Left ventricle myocardium superior (tissue), 1 donor: ENCODE measurements around the gene ACTL9. TPM values are rescaled to one million over a fixed set of nuclear protein-coding genes. Genes with fewer than 3 reads are reported as not detected.
A peak's percentile ranks its signal among the peaks of the same experiment; 100 is the strongest.

Source experiments
- ATAC-seq: fragments of 200-7000 bp; cut with Tn5 transposase; one replicate; pipeline ENCODE4 v1.9.1; 2020; ENCODE audit warnings: mild to moderate bottlenecking, moderate library complexity
- DNase-seq: peaks from one replicate; pipeline ENCODE4 v3.0.0-alpha.2; 2020
- intact Hi-C: fragments of 100-400 bp; cut with micrococcal nuclease; formaldehyde crosslinking; loops from one replicate; pipeline ENCODE4 v1.11.0; 2022
- total RNA-seq: library from RNA; stranded (reverse); fragmentation: NEBNext Ultra II Directional; extraction: Animal tissue kit (Norgen Biotek cat#: 25700); gene quantifications from one replicate; pipeline ENCODE4 v1.2.1, GENCODE V29; 2021
- donor health status: DM: no; HTN: yes; CAD: no; lungs with severe emphysema.

The ACTL9 gene
- total RNA-seq, 1 donor from 2014 or later: not detected

GRCh38 chr19:8657869-8658268, 40.7 kb downstream of the ACTL9 start:
- ATAC-seq: no peak
- intact Hi-C loops: no loop called here
- no peak for DNase-seq

- intact Hi-C loops: no loop called here
- no peak for DNase-seq
- no peak for ATAC-seq
Observed at GRCh38 chr19:8655340-8655709, 43.3 kb downstream of the ACTL9 start.

- ATAC-seq (peak; percentile 63), DNase-seq (peak; percentile 66)
- intact Hi-C loops: no loop called here
Observed at GRCh38 chr19:8654591-8655339, 43.8 kb downstream of the ACTL9 start.

- no peak for ATAC-seq
Observed at GRCh38 chr19:8648240-8648639, 50.4 kb downstream of the ACTL9 start.

More at GRCh38 chr19:8648240-8648639, 50.4 kb downstream of the ACTL9 start:
- intact Hi-C loops: no loop called here
- DNase-seq: no peak

Other genes starting within 250 kb of the ACTL9 start
- gene PRAM1, start 196.2 kb downstream of the ACTL9 start, total RNA-seq: 0.59 TPM
- gene ZNF414, start 184.6 kb downstream of the ACTL9 start, total RNA-seq: 12.9 TPM
- 8.0 TPM for gene MYO1F, start 121.4 kb downstream of the ACTL9 start, total RNA-seq
- gene ADAMTS10, start 88.1 kb downstream of the ACTL9 start, total RNA-seq: 10.0 TPM
- gene NFILZ, start 68.2 kb downstream of the ACTL9 start, total RNA-seq: not detected
- not detected for gene OR2Z1, start 22.8 kb upstream of the ACTL9 start, total RNA-seq
- gene ZNF558, start 133.5 kb upstream of the ACTL9 start, total RNA-seq: 10.8 TPM
- gene MBD3L1, start 133.6 kb upstream of the ACTL9 start, total RNA-seq: not detected